ENCODE data around the gene ETHE1. TPM values are rescaled to one million over a fixed set of nuclear protein-coding genes. Genes with fewer than 3 reads are reported as not detected.

ETHE1 gene
- total and polyA plus RNA-seq, 4 donors: 30.4 to 45.1 (median 34.5) TPM

- peaks cover 0 to 7% (median 2%) of the 10 kb centered on the region in 4 donors for H3K36me3 ChIP-seq (ENCODE audit: control insufficient read depth in 4 of 4, insufficient read depth in 3 of 4, low read depth in 1 of 4, low read length in 3 of 4)
- no peaks in the 10 kb centered on the region for H3K9me3 ChIP-seq (ENCODE audit: control insufficient read depth in 4 of 4, low read length in 3 of 4)
- no peaks in the 10 kb centered on the region for H3K27me3 ChIP-seq (ENCODE audit: control insufficient read depth in 4 of 4, insufficient read depth in 4 of 4, low read length in 3 of 4)
- peak overlapping the region; percentile 19 to 50 for H3K27ac ChIP-seq (ENCODE audit: low read depth in 1 of 2, low read length in 2 of 2)
- no peak for DNase-seq (ENCODE audit: low spot score)
- no peak overlapping the region for H3K9ac ChIP-seq (ENCODE audit: low read depth in 1 of 2, low read length in 2 of 2)
- WGBS: 87% methylated on average over 6 of the region's 6 CpGs
- no peaks in the 10 kb centered on the region for H3K4me1 ChIP-seq (ENCODE audit: control insufficient read depth in 4 of 4, insufficient read depth in 4 of 4, low read length in 3 of 4)
- TF ChIP-seq REST (IDR thresholded peaks at IDR 0.05): no peak
- no peak for TF ChIP-seq RAD21 (IDR thresholded peaks at IDR 0.05)
- TF ChIP-seq JUND (IDR thresholded peaks at IDR 0.05): no peak
- no peak for TF ChIP-seq HNF4A (conservative IDR thresholded peaks at IDR 0.05)
- no peak for TF ChIP-seq TAF1 (conservative IDR thresholded peaks at IDR 0.05)
- H3K4me3 ChIP-seq (ENCODE audit: low read depth in 1 of 3, low read length in 3 of 3): no peak overlapping the region
These were observed 35.3 kb upstream of the ETHE1 start for GRCh38 chr19:43562226-43562697.

GRCh38 chr19:43561139-43561970, 34.4 kb upstream of the ETHE1 start:
- WGBS: 97% methylated on average over 12 of the region's 12 CpGs
- Histone ChIP-seq H3K36me3 (ENCODE audit: control insufficient read depth in 4 of 4, insufficient read depth in 3 of 4, low read depth in 1 of 4, low read length in 3 of 4) (peaks cover 0 to 7% (median 2%) of the 10 kb centered on the region in 4 donors), H3K27me3 (ENCODE audit: control insufficient read depth in 4 of 4, insufficient read depth in 4 of 4, low read length in 3 of 4) (no peaks in the 10 kb centered on the region), H3K4me3 (ENCODE audit: low read depth in 1 of 3, low read length in 3 of 3) (no peak overlapping the region), H3K4me1 (ENCODE audit: control insufficient read depth in 4 of 4, insufficient read depth in 4 of 4, low read length in 3 of 4) (no peaks in the 10 kb centered on the region), H3K27ac (ENCODE audit: low read depth in 1 of 2, low read length in 2 of 2) (no peak overlapping the region), H3K9me3 (ENCODE audit: control insufficient read depth in 4 of 4, low read length in 3 of 4) (no peaks in the 10 kb centered on the region), H3K9ac (ENCODE audit: low read depth in 1 of 2, low read length in 2 of 2) (no peak overlapping the region)
- no peak for TF ChIP-seq REST (IDR thresholded peaks at IDR 0.05)
- no peak for TF ChIP-seq FOXA1 (IDR thresholded peaks at IDR 0.05)
- TF ChIP-seq EGR1 (IDR thresholded peaks at IDR 0.05; ENCODE audit: low read depth in 2 of 2): no peak
- no peak for TF ChIP-seq YY1 (IDR thresholded peaks at IDR 0.05)
- TF ChIP-seq HNF4A (conservative IDR thresholded peaks at IDR 0.05): no peak
- no peak for TF ChIP-seq CTCF (IDR thresholded peaks at IDR 0.05; ENCODE audit: low read depth, low read length, missing input control)
- no peak for TF ChIP-seq RAD21 (IDR thresholded peaks at IDR 0.05)
- TF ChIP-seq ATF3 (IDR thresholded peaks at IDR 0.05): no peak
- no peak for TF ChIP-seq TAF1 (conservative IDR thresholded peaks at IDR 0.05)
- DNase-seq (ENCODE audit: low spot score): no peak

Data from liver (tissue), 9 donors.